ENCODE measurements around the gene CACNG8.

Gene CACNG8

DNA sequence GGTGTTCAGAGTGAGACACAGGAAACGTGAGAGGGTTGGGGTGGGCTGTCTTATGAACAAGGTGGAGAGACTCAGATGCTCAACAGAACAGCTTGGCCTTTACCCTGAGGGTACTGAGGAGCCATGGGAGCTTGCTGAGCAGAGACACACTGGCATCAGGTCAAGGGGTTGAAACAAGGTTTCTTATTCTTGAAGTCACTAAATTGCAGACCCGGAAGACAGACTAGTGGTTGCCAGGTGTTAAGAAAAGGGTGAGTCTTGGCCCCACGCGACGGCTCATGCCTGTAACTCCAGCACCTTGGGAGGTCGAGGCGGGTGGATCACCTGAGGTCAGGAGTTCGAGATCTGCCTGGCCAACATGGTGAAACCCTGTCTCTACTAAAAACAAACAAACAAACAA lies 51.1 kb downstream of the CACNG8 start:
- POLR2A ChIA-PET: no interaction called here
- Histone ChIP-seq H3K27ac (ENCODE audit: extremely low read depth, low read depth, low read length) (no peak overlapping the region), H3K4me3 (ENCODE audit: low read depth, low read length) (no peak overlapping the region), H3K4me1 (ENCODE audit: control insufficient read depth, insufficient read depth, low read length) (peaks cover 4% of the 10 kb centered on the region; the same call in 1 of the 2 replicates), H3K9me3 (ENCODE audit: control insufficient read depth, insufficient read depth, low read depth, low read length) (no peaks in the 10 kb centered on the region), H3K36me3 (ENCODE audit: control insufficient read depth in 2 of 2, insufficient read depth in 1 of 2, low read length in 2 of 2) (no peaks in the 10 kb centered on the region)
- CTCF ChIA-PET: interaction anchor here (0.7 to 4.1 kb wide), 3 partner anchors 10 to 88 kb away, joined by 3 to 15 read pairs (median 14); no protein-coding TSS in a partner anchor
- TF ChIP-seq ZNF350 (tag by site-specific recombination; IDR thresholded peaks at IDR 0.05) (no peak), ZNF530 (tag by site-specific recombination; IDR thresholded peaks at IDR 0.05; ENCODE audit: low read depth) (no peak), ZNF626 (tag by site-specific recombination; IDR thresholded peaks at IDR 0.05) (no peak), ZNF433 (tag by site-specific recombination; IDR thresholded peaks at IDR 0.05; ENCODE audit: low read depth) (no peak), ZNF514 (tag by site-specific recombination; IDR thresholded peaks at IDR 0.05) (no peak), KLF9 (tag by site-specific recombination; IDR thresholded peaks at IDR 0.05; ENCODE audit: low read depth) (no peak), KLF7 (tag by site-specific recombination; IDR thresholded peaks at IDR 0.05; ENCODE audit: borderline replicate concordance) (no peak), ZNF555 (tag by site-specific recombination; conservative IDR thresholded peaks at IDR 0.05) (no peak), EGR2 (tag by site-specific recombination; IDR thresholded peaks at IDR 0.05; ENCODE audit: low read depth) (no peak), BCL11A (tag by site-specific recombination; IDR thresholded peaks at IDR 0.05; ENCODE audit: low read depth) (no peak), ZNF341 (tag by site-specific recombination; IDR thresholded peaks at IDR 0.05; ENCODE audit: low read depth) (no peak), ZNF324 (tag by site-specific recombination; IDR thresholded peaks at IDR 0.05) (no peak), ZFP3 (tag by site-specific recombination; IDR thresholded peaks at IDR 0.05; ENCODE audit: low read depth) (no peak)
- TF ChIP-seq, protein P1, sequence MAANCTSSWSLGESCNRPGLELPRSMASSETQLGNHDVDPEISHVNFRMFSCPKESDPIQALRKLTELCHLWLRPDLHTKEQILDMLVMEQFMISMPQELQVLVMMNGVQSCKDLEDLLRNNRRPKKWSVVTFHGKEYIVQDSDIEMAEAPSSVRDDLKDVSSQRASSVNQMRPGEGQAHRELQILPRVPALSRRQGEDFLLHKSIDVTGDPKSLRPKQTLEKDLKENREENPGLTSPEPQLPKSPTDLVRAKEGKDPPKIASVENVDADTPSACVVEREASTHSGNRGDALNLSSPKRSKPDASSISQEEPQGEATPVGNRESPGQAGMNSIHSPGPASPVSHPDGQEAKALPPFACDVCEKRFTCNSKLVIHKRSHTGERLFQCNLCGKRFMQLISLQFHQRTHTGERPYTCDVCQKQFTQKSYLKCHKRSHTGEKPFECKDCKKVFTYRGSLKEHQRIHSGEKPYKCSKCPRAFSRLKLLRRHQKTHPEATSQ (tag by site-specific recombination; IDR thresholded peaks at IDR 0.05): no peak
- TF ChIP-seq, protein P2, sequence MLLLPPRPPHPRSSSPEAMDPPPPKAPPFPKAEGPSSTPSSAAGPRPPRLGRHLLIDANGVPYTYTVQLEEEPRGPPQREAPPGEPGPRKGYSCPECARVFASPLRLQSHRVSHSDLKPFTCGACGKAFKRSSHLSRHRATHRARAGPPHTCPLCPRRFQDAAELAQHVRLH (tag by site-specific recombination; IDR thresholded peaks at IDR 0.05): no peak
- TF ChIP-seq, protein P3, sequence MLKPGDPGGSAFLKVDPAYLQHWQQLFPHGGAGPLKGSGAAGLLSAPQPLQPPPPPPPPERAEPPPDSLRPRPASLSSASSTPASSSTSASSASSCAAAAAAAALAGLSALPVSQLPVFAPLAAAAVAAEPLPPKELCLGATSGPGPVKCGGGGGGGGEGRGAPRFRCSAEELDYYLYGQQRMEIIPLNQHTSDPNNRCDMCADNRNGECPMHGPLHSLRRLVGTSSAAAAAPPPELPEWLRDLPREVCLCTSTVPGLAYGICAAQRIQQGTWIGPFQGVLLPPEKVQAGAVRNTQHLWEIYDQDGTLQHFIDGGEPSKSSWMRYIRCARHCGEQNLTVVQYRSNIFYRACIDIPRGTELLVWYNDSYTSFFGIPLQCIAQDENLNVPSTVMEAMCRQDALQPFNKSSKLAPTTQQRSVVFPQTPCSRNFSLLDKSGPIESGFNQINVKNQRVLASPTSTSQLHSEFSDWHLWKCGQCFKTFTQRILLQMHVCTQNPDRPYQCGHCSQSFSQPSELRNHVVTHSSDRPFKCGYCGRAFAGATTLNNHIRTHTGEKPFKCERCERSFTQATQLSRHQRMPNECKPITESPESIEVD (tag by site-specific recombination; IDR thresholded peaks at IDR 0.05): no peak

DNA sequence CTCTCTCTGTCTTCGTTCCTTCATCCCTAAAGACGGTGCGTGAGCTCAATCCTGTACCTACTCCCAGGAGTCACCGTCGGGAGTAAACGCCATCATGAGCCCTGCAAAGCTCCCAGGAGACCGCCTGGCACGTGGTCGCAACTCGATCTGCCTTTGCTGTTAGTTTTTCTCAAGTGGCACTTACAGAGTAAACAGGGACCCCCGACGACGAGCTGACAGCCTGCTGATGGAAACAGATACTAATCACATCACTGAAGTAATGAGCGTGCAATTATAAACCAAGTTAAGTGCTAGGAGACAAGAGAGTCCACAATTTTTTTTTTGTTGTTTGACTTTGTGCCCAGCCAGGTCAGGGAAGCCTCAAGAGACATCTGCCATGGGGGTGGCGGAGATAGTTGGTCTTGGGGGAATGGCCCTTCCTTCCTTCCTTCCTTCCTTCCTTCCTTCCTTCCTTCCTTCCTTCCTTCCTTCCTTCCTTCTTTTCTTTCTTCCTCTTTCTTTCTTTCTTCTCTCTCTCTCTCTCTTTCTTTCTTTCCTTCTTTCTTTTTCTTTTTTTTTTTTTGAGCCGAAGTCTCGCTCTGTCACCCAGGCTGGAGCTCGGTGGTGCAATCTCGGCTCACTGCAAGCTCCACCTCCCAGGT lies 52.3 kb downstream of the CACNG8 start:
- POLR2A ChIA-PET: no interaction called here
- TF ChIP-seq ZNF354C (tag by site-specific recombination; IDR thresholded peaks at IDR 0.05; ENCODE audit: borderline replicate concordance, low read depth) (no peak), ZNF555 (tag by site-specific recombination; conservative IDR thresholded peaks at IDR 0.05) (no peak), ZNF510 (tag by site-specific recombination; IDR thresholded peaks at IDR 0.05; ENCODE audit: insufficient replicate concordance) (no peak), KLF7 (tag by site-specific recombination; IDR thresholded peaks at IDR 0.05; ENCODE audit: borderline replicate concordance) (no peak), YY2 (tag by site-specific recombination; IDR thresholded peaks at IDR 0.05) (no peak), ZNF112 (tag by site-specific recombination; IDR thresholded peaks at IDR 0.05) (no peak), ZNF292 (tag by site-specific recombination; IDR thresholded peaks at IDR 0.05; ENCODE audit: borderline replicate concordance, low read depth) (no peak)
- TF ChIP-seq, protein P4, sequence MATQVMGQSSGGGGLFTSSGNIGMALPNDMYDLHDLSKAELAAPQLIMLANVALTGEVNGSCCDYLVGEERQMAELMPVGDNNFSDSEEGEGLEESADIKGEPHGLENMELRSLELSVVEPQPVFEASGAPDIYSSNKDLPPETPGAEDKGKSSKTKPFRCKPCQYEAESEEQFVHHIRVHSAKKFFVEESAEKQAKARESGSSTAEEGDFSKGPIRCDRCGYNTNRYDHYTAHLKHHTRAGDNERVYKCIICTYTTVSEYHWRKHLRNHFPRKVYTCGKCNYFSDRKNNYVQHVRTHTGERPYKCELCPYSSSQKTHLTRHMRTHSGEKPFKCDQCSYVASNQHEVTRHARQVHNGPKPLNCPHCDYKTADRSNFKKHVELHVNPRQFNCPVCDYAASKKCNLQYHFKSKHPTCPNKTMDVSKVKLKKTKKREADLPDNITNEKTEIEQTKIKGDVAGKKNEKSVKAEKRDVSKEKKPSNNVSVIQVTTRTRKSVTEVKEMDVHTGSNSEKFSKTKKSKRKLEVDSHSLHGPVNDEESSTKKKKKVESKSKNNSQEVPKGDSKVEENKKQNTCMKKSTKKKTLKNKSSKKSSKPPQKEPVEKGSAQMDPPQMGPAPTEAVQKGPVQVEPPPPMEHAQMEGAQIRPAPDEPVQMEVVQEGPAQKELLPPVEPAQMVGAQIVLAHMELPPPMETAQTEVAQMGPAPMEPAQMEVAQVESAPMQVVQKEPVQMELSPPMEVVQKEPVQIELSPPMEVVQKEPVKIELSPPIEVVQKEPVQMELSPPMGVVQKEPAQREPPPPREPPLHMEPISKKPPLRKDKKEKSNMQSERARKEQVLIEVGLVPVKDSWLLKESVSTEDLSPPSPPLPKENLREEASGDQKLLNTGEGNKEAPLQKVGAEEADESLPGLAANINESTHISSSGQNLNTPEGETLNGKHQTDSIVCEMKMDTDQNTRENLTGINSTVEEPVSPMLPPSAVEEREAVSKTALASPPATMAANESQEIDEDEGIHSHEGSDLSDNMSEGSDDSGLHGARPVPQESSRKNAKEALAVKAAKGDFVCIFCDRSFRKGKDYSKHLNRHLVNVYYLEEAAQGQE (tag by site-specific recombination; IDR thresholded peaks at IDR 0.05): no peak
- TF ChIP-seq, protein P5, sequence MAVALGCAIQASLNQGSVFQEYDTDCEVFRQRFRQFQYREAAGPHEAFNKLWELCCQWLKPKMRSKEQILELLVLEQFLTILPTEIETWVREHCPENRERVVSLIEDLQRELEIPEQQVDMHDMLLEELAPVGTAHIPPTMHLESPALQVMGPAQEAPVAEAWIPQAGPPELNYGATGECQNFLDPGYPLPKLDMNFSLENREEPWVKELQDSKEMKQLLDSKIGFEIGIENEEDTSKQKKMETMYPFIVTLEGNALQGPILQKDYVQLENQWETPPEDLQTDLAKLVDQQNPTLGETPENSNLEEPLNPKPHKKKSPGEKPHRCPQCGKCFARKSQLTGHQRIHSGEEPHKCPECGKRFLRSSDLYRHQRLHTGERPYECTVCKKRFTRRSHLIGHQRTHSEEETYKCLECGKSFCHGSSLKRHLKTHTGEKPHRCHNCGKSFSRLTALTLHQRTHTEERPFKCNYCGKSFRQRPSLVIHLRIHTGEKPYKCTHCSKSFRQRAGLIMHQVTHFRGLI (tag by site-specific recombination; IDR thresholded peaks at IDR 0.05): no peak
- TF ChIP-seq, protein P6, sequence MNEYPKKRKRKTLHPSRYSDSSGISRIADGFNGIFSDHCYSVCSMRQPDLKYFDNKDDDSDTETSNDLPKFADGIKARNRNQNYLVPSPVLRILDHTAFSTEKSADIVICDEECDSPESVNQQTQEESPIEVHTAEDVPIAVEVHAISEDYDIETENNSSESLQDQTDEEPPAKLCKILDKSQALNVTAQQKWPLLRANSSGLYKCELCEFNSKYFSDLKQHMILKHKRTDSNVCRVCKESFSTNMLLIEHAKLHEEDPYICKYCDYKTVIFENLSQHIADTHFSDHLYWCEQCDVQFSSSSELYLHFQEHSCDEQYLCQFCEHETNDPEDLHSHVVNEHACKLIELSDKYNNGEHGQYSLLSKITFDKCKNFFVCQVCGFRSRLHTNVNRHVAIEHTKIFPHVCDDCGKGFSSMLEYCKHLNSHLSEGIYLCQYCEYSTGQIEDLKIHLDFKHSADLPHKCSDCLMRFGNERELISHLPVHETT (tag by site-specific recombination; IDR thresholded peaks at IDR 0.05): no peak

More for the DNA sequence above, 52.3 kb downstream of the CACNG8 start:
- no peaks in the 10 kb centered on the region for H3K36me3 ChIP-seq (ENCODE audit: control insufficient read depth in 2 of 2, insufficient read depth in 1 of 2, low read length in 2 of 2)
- H3K4me3 ChIP-seq (ENCODE audit: low read depth, low read length): no peak overlapping the region
- H3K9me3 ChIP-seq (ENCODE audit: control insufficient read depth, insufficient read depth, low read depth, low read length): no peaks in the 10 kb centered on the region
- peaks cover 4% of the 10 kb centered on the region; the same call in 1 of the 2 replicates for H3K4me1 ChIP-seq (ENCODE audit: control insufficient read depth, insufficient read depth, low read length)
- CTCF ChIA-PET: interaction anchor here (0.5 to 4.1 kb wide), 5 partner anchors 9 to 861 kb away, joined by 3 to 15 read pairs (median 6); no protein-coding TSS in a partner anchor
- no peak overlapping the region for H3K27ac ChIP-seq (ENCODE audit: extremely low read depth, low read depth, low read length)

All from HEK293 (cell line).